HepG2 (cell line): Measurements from ENCODE around the gene MT4. TPM values are rescaled to one million over a fixed set of nuclear protein-coding genes. Genes with fewer than 3 reads are reported as not detected.
A peak's percentile ranks its signal among the peaks of the same experiment; 100 is the strongest.

Experiments used
- BHLHE40 ChIP-seq: IDR thresholded peaks from 2 replicates; pipeline ENCODE4 v1.6.1; 2011; ENCODE audit warnings: low read length, improper control_type of control experiment
- CBFB ChIP-seq: sonication (generic); formaldehyde crosslinking; IDR thresholded peaks from 2 replicates; pipeline ENCODE4 v1.4.0; 2020; ENCODE audit warnings: missing genetic modification reagents
- CEBPB ChIP-seq: IDR thresholded peaks from 2 replicates; pipeline ENCODE4 v1.6.1; 2011; ENCODE audit warnings: low read depth, low read length, improper control_type of control experiment, borderline replicate concordance
- EZH2 ChIP-seq: conservative IDR thresholded peaks from 2 replicates; pipeline ENCODE4 v1.6.1; 2012; ENCODE audit warnings: mild to moderate bottlenecking, low read depth, low read length, moderate library complexity
- HMGA1 ChIP-seq: sonication (generic); formaldehyde crosslinking; conservative IDR thresholded peaks from 2 replicates; pipeline ENCODE4 v1.4.0; 2020; ENCODE audit warnings: missing genetic modification reagents
- JUNB ChIP-seq: sonication (generic); formaldehyde crosslinking; IDR thresholded peaks from 2 replicates; pipeline ENCODE4 v1.8.0; 2022; ENCODE audit warnings: missing genetic modification reagents, mild to moderate bottlenecking, borderline replicate concordance
- NFYB ChIP-seq: sonication (generic); formaldehyde crosslinking; IDR thresholded peaks from 2 replicates; pipeline ENCODE4 v1.4.0; 2020; ENCODE audit warnings: missing genetic modification reagents
- PAWR ChIP-seq: sonication (generic); formaldehyde crosslinking; IDR thresholded peaks from 2 replicates; pipeline ENCODE4 v1.4.0; 2020; ENCODE audit warnings: missing genetic modification reagents, mild to moderate bottlenecking, borderline replicate concordance
- PBX3 ChIP-seq: sonication (generic); formaldehyde crosslinking; IDR thresholded peaks from 2 replicates; pipeline ENCODE4 v1.8.1; 2023; ENCODE audit warnings: missing genetic modification reagents, inconsistent platforms, borderline replicate concordance
- RFXANK ChIP-seq: IDR thresholded peaks from 2 replicates; pipeline ENCODE4 v1.6.1; 2016
- SAP130 ChIP-seq: IDR thresholded peaks from 2 replicates; pipeline ENCODE4 v1.6.1; 2016; ENCODE audit warnings: low read depth
- SMARCC2 ChIP-seq: fragments of 450-650 bp; IDR thresholded peaks from 2 replicates; pipeline ENCODE4 v1.6.1; 2017; ENCODE audit warnings: antibody characterized with exemption, mild to moderate bottlenecking
- SNAI1 ChIP-seq: sonication (generic); formaldehyde crosslinking; IDR thresholded peaks from 2 replicates; pipeline ENCODE4 v1.5.0; 2020; ENCODE audit warnings: mild to moderate bottlenecking, missing genetic modification reagents, borderline replicate concordance
- ZNF18 ChIP-seq: sonication (generic); formaldehyde crosslinking; IDR thresholded peaks from 2 replicates; pipeline ENCODE4 v1.8.0; 2022; ENCODE audit warnings: mild to moderate bottlenecking, missing genetic modification reagents; ENCODE audit not compliant: insufficient replicate concordance
- ZNF235 ChIP-seq: sonication (generic); formaldehyde crosslinking; IDR thresholded peaks from 2 replicates; pipeline ENCODE4 v1.8.1; 2023; ENCODE audit warnings: mild to moderate bottlenecking, missing genetic modification reagents, borderline replicate concordance
- ZNF253 ChIP-seq: sonication (generic); formaldehyde crosslinking; IDR thresholded peaks from 2 replicates; pipeline ENCODE4 v1.8.0; 2022; ENCODE audit warnings: mild to moderate bottlenecking, missing genetic modification reagents, borderline replicate concordance
- ZNF34 ChIP-seq: sonication (generic); formaldehyde crosslinking; IDR thresholded peaks from 2 replicates; pipeline ENCODE4 v1.4.0; 2020; ENCODE audit warnings: mild to moderate bottlenecking, missing genetic modification reagents, borderline replicate concordance
- ZNF7 ChIP-seq: IDR thresholded peaks from 2 replicates; pipeline ENCODE4 v1.6.1; 2016; ENCODE audit warnings: missing biosample characterization, missing genetic modification reagents
- ZNF775 ChIP-seq: sonication (generic); formaldehyde crosslinking; IDR thresholded peaks from 2 replicates; pipeline ENCODE4 v1.4.0; 2020; ENCODE audit warnings: missing genetic modification reagents, mild to moderate bottlenecking, moderate library complexity, borderline replicate concordance
- ZZZ3 ChIP-seq: sonication (generic); formaldehyde crosslinking; IDR thresholded peaks from 2 replicates; pipeline ENCODE4 v1.4.0; 2020; ENCODE audit warnings: missing genetic modification reagents, mild to moderate bottlenecking, borderline replicate concordance
- polyA plus RNA-seq, 8 experiments: library from polyadenylated mRNA; depleted of rRNA in 3 of 8; stranded (reverse) in 7 of 8; unstranded in 1 of 8; fragments of >200 nt; fragmentation: Illumina TruSeq in 4 of 8; extraction: Trizol in 4 of 8; gene quantifications; 2 replicates each; pipeline versions ENCODE4 v1.2.1 to v1.2.3, GENCODE V29; 2011 to 2016; ENCODE audit warnings: low read depth in 4 of 8, missing spikeins in 1 of 8, mixed read lengths in 1 of 8; ENCODE audit not compliant: insufficient read depth in 1 of 8
- total RNA-seq, 5 experiments: library from RNA; depleted of rRNA; stranded (reverse); fragments of >200 nt; fragmentation: Illumina TruSeq; extraction: Trizol; gene quantifications; 2 replicates each; pipeline ENCODE4 v1.2.3, GENCODE V29; 2016; ENCODE audit warnings: low read depth in 1 of 5
- TF ChIP-seq, protein P1 (sequence below): sonication (generic); formaldehyde crosslinking; IDR thresholded peaks from 2 replicates; pipeline ENCODE4 v1.4.0; 2020; ENCODE audit warnings: missing genetic modification reagents

MT4 gene
- total and polyA plus RNA-seq, 2 of the 13 experiments (the other 11 are each of a cell fraction or from before 2014, with no cell fraction given), result not detected

DNA sequence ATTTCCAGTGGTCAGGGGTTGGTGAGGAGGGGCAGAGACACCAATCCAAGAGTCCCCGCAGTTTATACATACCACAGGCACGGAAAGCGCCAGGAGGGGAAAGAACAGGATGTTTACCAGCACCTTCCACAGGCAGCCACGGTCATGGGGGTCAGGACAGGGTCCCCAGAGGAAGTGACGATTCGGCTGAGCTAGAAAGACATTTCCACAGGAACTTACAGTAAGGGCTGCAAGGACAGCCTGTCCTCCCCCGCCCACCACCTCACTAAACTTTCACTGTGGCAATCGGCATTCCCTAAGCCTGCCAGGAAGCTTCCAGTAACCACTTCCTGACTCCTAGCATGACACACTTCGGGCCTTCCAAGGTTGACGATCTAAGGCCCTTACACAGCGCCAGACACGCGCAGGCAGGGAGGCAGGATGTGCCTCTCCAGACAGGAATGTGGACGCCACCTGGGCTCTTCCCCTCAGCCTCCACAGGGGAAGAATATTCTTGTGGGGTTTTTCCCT is 42.3 kb downstream of the MT4 start (continued):
- no peak for TF ChIP-seq PBX3 (CRISPR knock-in tag)
- no peak; the same call in 1 of the 2 replicates for TF ChIP-seq SNAI1 (CRISPR knock-in tag)
- peak; percentile 89 for TF ChIP-seq SAP130
- TF ChIP-seq ZNF235, result 0 out of 2 replicates have a peak, but pooled peaks have one; percentile 19
- TF ChIP-seq JUNB, result no peak
- no peak for TF ChIP-seq ZNF7
- TF ChIP-seq, protein P1, sequence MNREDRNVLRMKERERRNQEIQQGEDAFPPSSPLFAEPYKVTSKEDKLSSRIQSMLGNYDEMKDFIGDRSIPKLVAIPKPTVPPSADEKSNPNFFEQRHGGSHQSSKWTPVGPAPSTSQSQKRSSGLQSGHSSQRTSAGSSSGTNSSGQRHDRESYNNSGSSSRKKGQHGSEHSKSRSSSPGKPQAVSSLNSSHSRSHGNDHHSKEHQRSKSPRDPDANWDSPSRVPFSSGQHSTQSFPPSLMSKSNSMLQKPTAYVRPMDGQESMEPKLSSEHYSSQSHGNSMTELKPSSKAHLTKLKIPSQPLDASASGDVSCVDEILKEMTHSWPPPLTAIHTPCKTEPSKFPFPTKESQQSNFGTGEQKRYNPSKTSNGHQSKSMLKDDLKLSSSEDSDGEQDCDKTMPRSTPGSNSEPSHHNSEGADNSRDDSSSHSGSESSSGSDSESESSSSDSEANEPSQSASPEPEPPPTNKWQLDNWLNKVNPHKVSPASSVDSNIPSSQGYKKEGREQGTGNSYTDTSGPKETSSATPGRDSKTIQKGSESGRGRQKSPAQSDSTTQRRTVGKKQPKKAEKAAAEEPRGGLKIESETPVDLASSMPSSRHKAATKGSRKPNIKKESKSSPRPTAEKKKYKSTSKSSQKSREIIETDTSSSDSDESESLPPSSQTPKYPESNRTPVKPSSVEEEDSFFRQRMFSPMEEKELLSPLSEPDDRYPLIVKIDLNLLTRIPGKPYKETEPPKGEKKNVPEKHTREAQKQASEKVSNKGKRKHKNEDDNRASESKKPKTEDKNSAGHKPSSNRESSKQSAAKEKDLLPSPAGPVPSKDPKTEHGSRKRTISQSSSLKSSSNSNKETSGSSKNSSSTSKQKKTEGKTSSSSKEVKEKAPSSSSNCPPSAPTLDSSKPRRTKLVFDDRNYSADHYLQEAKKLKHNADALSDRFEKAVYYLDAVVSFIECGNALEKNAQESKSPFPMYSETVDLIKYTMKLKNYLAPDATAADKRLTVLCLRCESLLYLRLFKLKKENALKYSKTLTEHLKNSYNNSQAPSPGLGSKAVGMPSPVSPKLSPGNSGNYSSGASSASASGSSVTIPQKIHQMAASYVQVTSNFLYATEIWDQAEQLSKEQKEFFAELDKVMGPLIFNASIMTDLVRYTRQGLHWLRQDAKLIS, result peak; percentile 43; the same call in 1 of the 2 replicates
- peak; percentile 82; the same call in 1 of the 2 replicates for TF ChIP-seq ZNF775 (CRISPR knock-in tag)
- peak; percentile 22 for TF ChIP-seq ZNF18 (CRISPR knock-in tag)
- TF ChIP-seq ZNF253 (CRISPR knock-in tag), result peak; percentile 98; the same call in 1 of the 2 replicates
- TF ChIP-seq NFYB (CRISPR knock-in tag), result no peak
- TF ChIP-seq CEBPB, result peak; percentile 74; the same call in 1 of the 2 replicates
- TF ChIP-seq CBFB (CRISPR knock-in tag), result peak; percentile 93
- TF ChIP-seq SMARCC2, result no peak
- TF ChIP-seq PAWR, result no peak
- TF ChIP-seq HMGA1 (CRISPR knock-in tag), result no peak
- TF ChIP-seq BHLHE40, result no peak
- TF ChIP-seq EZH2, result no peak
- no peak for TF ChIP-seq RFXANK (CRISPR knock-in tag)
- TF ChIP-seq ZZZ3 (CRISPR knock-in tag), result 0 out of 2 replicates have a peak, but pooled peaks have one; percentile 72
- peak; percentile 70; the same call in 1 of the 2 replicates for TF ChIP-seq ZNF34
